GM18909 (cell line): ENCODE data around the gene PGGHG.
"Not testable (repeated sequence)": the region's sequence is repeated elsewhere in the genome, so short reads cannot be mapped to it uniquely, and the experiment has no call there.

ENCODE experiments used
- ATAC-seq: cut with Tn5 transposase; IDR thresholded peaks from one replicate; pipeline ENCODE4 v1.9.1; 2021; ENCODE audit warnings: mild to moderate bottlenecking; ENCODE audit not compliant: unreplicated experiment, poor library complexity

PGGHG gene

DNA sequence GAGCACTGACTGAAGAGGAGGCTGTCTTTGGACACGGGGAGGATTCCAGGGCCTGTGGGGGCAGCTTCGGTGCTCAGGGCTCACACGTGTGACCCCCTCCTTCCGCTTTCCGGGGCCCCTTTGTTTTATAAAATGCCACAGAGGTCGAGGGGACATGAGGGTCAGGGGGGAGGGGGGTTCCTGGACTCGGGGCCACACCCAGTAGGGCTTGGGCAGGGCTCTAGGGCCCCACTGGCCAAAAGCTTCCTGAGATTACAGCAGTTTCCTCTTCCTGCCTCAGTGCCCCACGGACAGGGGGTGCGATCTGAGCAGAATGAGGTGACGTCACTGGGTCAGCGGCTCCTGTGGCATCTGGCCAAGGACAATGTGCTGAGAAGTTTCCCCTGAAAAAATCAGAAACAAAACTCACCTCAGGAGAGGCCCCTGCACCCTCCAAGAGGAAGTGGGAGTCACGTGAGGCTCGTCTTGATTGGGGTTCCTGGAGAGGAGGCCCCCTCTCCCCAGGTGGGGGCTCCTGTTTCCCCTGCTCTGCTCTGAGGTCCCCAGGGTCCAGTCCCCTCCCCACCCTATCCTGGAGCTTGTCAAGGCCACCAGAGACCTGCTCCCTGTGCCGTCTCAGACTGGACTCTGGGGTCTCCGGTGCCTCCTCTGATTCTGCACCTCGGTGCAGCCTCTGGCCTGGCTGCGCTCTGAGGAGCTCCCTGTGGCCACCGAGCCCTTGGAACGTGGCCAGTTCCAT lies 38.1 kb downstream of the PGGHG start:
- peak; percentile 64 for ATAC-seq

DNA sequence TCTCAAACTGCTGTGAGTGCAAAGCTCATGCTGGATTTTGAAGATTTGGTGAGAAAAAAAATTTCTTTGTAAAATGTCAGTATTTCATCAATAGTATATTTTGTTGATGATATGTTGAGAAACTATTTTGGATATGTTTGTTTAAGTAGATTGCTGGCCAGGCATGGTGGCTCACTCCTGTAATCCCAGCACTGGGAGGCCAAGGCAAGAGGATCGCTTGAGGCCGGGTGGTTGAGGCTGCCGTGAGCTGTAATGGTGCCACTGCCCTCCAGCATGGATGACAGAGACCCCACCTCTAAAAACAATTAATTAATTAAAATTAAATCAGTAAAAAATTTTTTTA lies 38.6 kb downstream of the PGGHG start:
- ATAC-seq, result no peak

DNA sequence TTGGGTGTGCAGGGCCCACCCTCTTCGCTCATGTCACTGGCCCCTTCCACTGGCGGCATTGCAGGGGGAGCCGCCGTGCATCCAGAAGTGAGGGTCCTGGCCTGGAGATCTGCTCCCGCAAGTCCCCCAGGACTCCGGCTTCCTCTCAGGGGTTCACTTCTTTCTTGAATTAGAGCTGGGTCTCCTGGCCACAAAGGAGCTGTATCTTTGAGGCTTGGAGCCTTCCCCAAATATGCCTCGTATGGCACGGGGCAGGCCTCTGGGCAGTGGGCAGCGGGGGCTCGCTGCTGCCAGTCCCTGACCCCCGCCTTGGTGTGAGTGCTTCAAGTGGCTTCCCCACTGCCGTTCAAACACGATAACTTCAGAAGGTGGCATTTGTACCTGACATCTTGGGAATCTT lies 39.1 kb downstream of the PGGHG start:
- ATAC-seq, result no peak

DNA sequence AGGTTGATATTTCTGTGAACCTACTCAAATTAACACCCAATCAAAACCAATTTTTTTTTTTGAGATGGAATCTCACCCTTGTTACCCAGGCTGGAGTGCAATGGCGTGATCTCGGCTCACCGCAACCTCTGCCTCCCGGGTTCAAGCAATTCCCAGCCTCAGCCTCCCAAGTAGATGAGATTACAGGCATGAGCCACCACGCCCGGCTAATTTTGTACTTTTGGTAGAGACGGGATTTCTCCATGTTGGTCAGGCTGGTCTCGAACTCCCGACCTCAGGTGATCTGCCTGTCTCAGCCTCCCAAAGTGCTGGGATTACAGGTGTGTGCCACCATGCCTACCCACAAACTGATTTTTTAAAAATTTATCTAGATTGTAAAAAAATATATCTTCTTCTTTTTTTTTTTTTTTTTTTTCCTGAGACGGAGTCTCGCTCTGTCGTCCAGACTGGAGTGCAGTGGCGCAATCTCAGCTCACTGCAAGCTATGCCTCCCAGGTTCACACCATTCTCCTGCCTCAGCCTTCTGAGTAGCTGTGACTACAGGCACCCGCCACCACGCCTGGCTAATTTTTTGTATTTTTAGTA lies 39.7 kb downstream of the PGGHG start:
- not testable (repeated sequence) for ATAC-seq

DNA sequence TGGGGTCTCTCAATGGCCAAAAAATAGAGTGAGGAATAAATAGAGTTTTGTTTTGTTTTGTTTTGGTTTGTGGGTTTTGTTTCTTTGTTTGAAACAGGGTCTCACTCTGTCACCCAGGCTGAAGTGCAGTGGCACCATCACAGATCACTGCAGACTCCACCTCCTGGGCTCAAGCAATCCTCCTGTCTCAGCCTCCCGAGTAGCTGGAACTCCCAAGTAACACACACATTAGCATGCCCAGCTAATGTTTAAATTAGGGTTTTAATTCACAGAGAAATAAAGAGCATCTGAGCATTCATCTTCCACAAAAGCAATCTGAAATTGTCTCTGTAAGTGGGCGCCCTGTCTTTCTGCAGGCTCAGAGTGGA lies 40.9 kb downstream of the PGGHG start:
- no peak for ATAC-seq

DNA sequence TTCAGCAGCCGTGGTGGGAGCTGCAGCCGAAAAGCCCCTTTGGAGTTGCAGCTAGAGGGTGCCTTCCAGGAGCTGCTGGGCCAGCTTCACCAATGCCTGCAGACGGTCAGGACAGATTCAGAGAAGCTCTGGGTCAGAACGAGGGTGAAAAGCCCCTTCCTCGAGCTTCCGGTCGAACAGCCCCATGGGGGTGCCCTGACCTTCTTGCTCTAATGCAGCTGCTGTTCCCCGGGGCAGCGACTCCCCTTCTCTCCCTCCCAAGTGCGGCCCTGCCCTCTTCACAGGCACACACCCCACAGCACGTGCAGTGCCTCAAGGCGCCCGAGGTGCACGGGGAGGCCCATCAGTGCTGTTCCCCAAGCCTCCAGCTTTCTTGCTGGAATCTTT lies 41.4 kb downstream of the PGGHG start:
- no peak for ATAC-seq

DNA sequence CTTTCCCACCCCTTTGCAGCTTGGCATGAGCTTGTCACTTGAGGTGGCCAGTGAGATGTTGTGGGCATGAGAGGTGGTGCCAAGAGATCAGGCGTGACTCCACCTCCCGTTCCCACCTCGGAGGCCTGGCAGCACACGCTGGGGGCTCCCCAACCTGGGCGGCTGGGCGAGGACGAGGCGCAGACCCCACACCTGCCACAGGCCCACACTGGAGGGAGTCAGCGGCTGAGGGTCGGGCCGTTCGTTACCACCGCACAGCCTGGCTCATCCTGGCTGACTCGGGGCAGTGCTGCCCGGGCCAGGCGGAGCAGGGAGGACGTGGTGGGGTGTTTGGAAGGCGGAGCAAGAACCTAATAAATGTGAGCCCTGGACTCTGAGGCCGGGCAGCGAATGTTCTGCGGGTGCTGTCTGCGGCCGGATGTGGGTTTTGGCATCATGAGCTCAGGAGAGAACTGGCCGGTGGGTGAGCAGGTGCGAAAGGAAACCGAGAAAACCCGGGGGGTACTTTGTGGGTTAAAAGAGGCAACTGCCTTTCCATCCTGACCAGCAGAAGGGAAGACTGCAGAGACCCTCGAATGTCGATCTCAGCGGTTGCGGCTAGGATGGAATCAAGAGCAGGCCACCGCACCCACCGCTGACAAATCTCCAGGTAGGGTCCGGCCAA lies 41.9 kb downstream of the PGGHG start:
- no peak for ATAC-seq

DNA sequence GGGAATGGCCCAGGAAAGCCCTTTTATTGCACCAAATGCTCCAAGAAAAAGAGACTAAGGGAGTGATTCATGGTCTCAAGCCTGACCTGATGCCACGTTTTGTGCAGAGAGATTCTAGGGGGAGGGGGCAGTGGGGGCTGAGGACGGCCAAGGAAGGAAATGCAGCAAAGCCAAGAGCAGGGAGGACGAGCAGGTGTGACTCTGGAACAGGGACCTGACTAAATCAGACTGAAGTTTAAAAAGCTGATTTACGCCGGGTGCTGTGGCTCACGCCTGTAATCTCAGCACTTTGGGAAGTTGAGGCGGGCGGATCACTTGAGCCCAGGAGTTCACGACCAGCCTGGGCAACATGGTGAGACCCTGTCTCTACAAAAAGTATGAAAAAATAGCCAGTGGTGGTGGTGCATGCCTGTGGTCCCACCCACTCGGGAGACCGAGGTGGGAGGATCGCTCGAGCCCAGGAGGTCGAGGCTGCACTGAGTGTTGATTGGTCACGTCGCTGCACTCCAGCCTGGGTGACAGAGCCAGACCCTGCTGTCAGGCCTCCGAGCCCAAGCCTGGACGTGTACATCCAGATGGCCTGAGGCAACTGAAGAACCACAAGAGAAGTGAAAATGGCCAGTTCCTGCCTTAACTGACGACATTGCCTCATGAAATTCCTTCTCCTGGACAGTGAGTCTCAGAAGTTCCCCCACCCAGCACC lies 42.6 kb downstream of the PGGHG start:
- ATAC-seq, result no peak

DNA sequence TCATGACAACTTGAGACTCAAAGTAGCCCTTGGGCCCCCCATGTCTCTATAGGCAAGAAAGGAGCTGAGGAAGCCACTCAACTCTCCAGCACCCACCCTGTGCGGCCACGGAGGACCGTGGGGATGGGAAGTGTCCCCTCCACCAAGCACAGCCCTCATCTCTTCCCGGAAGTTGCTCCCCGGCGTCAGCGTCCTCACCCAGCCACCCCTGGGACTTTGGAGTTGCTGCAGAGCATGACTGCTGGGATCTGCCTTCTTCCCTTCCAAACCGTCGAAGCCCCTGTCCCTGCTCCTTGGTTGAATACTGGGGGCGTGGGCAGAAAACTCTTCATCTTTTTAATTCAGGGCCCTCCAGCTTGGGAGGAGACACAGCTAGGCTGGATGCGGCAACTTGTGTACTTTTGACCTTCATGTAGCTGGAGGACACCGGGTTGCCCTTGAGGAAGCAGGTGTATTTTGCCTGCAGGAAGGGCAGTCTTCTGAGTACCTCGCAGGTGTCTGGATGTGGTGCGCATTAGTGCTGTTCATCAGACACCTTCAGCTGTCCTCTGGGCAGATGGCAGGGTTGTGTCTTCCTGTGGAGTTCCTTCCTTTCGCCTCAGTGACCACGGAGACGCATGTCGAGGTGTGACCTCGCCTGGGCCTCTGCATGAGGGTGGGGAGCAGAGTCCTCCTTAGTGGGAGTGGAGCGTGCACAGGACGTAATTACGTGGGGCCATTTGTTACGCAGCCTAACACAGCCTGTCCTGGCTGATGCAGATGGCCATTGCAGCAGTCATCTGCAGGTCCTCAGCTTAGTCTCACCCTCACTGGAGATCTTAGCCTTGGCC lies 43.9 kb downstream of the PGGHG start:
- no peak for ATAC-seq

DNA sequence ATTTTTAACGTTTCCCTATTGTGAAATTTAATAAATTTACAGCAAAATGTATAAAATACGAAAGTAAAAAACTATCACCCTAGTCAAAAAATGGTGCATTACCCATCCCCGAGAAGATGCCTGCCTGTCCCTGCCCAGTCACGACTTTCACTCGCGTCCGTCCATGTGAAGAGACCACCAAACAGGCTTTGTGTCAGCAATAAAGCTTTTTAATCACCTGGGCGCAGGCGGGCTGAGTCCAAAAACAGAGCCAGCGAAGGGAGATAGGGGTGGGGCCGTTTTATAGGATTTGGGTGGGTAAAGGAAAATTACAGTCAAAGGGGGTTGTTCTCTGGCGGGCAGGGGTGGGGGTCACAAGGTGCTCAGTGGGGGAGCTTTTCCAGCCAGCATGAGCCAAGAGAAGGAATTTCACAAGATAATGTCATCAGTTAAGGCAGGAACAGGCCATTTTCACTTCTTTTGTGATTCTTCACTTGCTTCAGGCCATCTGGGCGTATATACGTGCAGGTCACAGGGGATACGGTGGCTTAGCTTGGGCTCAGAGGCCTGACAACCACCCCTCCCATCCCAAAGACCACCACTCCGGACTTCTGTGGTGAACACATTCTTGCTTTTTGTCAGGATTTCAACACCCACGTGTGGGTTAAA lies 44.8 kb downstream of the PGGHG start:
- not testable (repeated sequence) for ATAC-seq

DNA sequence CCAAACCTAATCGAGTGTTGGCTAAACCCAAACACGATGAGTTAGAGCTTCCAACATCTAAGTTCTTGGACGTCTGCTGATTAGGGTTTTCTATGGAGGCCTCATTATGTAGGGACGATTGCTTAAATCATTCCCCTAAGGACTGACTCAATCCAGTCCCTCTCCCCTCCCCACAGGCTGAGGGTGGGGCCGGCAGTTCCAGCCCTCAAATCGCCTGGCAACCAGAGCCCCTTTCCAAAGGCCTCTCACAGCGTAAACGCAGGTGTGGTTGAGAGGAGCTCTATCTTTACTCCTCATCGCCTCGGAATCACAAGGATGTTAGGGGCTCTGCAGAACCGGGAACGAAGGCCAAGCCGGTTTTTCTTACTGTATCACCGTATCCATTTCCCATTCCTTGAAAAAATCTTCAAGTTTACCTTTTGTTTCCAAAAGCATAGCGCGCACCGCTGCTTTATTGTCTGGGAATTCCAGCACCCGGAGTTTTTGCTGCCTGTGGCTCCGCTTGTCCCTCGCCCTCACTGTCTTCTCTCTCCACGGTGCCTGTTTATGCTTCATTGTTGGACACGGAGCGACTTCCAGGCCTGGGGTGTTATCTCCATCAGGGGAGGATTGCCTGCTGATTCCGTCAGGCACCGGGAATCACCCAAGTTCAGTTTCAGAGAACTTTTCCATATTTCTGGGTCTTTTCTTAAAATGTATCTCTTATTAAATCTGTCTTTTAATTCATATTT lies 45.5 kb downstream of the PGGHG start:
- no peak for ATAC-seq

DNA sequence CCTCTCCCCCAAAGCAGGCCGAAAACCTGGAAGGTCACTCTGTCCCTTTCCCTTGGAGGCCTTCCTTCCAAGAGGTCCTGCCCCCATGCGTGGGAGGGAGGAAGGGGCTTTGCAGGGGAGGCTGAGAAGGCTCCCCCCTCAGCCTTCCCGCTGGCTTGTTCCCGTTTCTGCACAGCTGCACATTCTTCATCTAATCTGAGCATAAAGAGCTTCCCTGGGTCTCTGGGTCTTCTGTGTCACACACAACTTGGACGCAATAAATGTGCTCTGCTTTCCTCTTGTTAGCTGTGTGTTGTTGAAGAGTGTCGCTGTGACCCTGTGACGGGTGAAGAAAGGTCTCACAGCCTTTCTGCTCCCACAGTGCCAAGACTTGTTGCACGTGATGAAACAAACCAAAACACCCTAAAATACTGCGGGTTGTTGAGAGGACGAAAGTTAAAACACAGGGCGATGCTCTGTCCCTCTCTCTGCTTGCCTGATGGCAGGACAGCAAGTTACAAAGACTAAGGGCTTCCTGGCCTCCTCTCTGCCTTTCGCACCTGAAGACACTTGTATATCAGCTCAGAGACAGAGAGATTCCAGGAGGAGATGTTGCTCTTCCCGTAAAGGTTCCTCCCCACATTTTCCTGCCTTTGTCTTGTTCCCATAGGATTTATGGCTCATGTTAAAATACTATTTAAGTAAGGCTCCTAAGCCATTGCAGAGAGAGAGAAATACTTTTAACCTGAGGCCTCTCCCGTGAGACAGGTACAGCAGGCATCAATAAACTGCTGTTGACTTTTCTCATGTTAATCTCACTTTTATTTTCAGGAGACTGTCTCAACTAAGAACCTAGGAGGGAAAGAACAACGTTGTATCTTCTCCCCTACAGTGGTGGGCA lies 47.1 kb downstream of the PGGHG start:
- ATAC-seq, result no peak

DNA sequence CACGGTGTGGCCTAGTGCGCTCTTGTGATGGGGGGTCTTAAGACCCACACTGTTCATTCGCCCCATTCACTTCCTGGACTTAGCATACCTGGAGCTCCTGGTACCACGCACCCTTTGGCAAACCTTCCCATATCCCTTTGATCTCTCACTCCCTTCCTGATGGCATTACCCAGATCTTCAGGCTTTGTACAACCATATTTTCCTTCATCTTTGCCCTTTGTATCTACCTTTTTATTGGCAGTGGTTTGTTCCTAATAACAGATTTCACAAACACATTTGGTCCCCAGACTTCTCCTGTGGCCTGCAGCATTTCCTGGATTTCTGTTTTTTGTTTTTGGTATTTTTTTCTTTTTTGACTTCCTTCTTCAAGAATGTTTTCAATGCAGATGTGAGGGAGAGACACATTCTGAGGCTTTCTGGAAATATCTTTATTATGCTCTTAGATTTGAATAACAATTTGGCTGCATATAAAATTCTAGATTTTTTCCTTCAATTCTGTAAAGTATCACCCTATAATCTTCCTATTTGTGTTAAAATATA lies 47.8 kb downstream of the PGGHG start:
- no peak for ATAC-seq

DNA sequence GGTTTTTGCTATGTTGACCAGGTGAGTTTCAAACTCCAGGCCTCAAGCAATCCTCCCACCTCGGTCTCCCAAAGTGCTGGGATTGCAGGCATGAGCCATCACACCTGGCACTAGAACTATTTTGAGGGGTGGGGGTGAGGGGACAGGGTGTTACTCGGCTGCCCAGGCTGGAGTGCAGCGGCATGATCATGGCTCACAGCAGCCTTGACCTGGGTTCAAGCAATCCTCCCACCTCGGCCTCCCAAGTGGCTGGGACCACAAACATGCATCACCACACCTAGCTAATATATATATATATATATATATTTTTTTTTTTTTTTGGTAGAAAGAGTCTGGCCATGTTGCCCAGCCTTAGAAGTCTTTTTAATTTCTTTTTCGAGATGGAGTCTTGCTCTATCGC lies 48.8 kb downstream of the PGGHG start:
- no peak for ATAC-seq

DNA sequence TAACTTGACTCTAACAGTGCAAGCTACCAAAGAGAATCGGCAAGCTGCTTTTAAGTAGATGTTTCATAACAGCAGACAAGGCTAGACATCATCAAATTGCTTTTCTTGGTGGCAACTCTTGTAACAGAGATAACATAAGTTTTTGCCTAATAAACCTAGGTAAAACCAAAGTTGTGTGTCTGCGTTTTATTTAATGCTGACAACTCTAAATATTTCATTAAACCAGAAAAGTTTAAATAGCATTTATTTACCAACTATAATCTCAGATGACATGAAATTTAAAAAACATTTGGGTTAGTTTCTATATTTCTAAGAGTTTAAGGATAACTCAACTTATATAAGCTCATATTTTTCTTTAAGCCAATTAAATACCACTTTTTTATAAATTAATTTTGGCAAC lies 51.0 kb downstream of the PGGHG start:
- no peak for ATAC-seq

DNA sequence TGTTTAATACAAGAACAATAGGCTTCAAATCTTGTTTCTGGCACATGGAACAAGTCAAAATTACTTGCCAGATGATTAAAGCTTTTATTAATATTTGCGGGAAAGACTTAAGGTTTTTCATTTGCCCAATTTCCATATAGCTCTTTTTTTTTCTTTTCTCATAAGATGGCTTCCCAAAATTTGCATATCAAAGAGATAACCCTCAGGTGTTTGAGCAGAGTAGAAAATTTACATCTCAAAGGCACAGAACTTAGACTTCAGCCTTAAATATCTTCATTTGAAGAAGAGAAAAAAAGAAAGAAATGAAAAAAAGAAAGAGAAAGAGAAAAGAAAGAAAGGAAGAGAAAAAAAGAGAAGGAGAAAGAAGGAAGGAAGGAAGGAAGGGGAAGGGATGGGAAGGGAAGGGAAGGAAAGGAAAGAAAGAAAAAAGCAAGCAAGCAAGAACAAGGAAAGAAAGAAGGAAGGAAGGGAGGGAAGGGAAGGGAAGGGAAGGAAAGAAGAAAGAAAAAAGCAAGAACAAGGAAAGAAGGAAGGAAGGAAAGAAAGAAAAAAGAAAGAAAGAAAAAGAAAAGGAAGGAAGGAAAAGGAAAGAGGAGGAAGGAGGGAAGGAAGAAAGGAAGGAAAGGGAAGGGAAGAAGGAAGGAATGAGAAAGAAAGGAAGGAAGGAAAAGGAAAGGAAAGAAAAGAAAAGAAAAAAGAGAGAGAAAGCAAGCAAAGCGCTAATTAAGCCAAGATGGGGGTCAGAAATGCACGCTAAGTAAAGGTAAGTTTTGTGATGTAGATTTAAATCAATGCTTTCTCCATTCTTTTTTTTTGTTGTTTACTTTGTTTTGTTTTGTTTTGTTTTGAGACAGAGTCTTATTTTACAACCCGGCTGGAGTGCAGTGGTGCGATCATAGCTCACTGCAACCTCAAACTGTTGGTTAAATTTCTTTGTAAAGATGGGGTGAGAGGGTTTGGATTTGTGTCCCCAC lies 51.9 kb downstream of the PGGHG start:
- no peak for ATAC-seq

DNA sequence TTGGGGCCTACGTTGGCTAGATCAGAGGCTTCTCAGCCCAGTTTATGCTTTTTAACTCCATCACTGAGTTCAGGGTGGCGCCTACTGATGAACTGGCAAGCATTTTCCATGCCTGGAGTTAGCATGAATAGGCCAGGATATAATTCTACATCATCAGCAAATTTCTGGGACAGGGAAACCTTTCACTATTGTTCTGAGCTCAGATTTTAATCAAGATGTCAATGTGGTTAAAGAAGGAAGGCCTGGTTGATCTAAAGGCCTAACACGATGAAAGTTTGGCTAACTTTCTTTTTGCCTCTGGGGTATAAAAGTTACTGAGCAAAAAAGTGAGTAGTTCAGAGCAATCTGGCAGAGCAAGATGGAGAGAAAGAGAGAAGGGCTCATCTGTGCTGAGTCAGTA lies 53.4 kb downstream of the PGGHG start:
- no peak for ATAC-seq
